Stimulated activated CD4-positive, alpha-beta T cell treated with anti-CD3 and anti-CD28 coated beads, Interleukin-15, amount 100 ng/mL, for 48 hours (primary cell): ENCODE results near the gene KCNJ15.

Experiments
- DNase-seq, 2 donors: peaks; one replicate each; pipeline ENCODE4 v3.0.0-alpha.2; 2020; ENCODE audit warnings: low read depth in 2 of 2

Gene KCNJ15

DNA sequence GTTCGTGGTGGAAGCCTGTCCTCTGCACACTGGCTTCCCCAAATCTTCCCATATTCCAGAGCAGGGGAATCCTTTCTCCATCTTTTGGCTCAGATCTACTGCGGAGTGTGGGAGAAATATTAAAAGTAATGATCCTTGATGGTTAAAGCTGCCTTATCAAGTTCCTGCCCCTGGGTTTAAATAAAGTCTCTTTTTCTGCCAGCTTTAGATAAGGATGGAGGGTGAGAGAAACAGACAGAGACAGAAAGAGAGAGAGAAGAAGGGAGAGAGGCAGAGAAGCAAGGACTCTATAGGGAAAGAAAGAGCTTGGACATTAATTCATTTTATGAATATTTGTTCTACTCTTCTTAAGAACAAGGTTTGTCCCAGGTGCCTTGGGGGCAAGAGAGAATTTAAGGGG is 98.0 kb downstream of the KCNJ15 start:
- no peak for DNase-seq

GRCh38 chr21:38355353-38355752 is 98.6 kb downstream of the KCNJ15 start:
- no peak for DNase-seq

DNA sequence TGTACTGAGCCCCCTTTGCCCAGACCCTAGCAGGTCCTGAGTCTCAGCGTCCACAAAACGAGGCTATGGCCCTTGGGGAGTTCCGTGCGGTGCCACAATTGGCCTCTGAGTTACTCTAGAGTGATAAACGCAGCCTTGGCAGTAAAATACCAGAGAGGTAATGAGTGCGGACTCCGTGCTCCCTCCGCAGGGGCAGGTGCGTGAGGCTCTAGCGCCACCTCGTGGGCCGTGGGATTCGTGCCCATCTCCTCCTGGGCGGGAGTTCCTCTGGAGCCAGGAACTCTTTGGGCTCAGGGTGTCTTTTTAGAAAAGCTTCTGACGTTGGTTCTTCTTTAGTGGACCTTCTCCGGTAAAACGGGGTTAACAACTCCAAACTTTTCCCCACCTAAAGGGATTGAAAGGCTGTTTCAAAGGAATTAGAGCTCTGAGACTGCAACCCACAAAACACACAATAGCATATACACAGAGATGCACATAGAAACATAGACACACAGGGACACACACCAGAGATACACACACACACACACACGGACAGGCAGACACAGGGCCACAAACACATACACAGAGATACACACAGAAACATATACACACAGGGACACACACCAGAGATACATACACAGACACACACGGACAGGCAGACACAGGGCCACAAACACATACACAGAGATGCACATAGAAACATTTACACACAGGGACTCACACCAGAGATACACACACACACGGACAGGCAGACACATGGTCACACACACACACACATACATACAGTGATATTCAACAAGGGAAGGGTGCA is 99.4 kb downstream of the KCNJ15 start:
- peak; percentile 55 to 66 for DNase-seq
